ENCODE results near the gene CEACAM6.

- no peak for TF ChIP-seq CTCF (IDR thresholded peaks at IDR 0.05)
- TF ChIP-seq POLR2AphosphoS5 (IDR thresholded peaks at IDR 0.05) = no peak
- TF ChIP-seq EP300 (IDR thresholded peaks at IDR 0.05) = no peak
- no peak for TF ChIP-seq POLR2A (IDR thresholded peaks at IDR 0.05)
Observed at GRCh38 chr19:41745756-41746155, 9.6 kb upstream of the CEACAM6 start.
